Measurements from ENCODE around the gene GATA6. TPM values are rescaled to one million over a fixed set of nuclear protein-coding genes. Genes with fewer than 3 reads are reported as not detected.

Gene GATA6
- not detected for total RNA-seq
- total RNA-seq: 0.38 to 0.93 reads per million in 2 donors

DNA sequence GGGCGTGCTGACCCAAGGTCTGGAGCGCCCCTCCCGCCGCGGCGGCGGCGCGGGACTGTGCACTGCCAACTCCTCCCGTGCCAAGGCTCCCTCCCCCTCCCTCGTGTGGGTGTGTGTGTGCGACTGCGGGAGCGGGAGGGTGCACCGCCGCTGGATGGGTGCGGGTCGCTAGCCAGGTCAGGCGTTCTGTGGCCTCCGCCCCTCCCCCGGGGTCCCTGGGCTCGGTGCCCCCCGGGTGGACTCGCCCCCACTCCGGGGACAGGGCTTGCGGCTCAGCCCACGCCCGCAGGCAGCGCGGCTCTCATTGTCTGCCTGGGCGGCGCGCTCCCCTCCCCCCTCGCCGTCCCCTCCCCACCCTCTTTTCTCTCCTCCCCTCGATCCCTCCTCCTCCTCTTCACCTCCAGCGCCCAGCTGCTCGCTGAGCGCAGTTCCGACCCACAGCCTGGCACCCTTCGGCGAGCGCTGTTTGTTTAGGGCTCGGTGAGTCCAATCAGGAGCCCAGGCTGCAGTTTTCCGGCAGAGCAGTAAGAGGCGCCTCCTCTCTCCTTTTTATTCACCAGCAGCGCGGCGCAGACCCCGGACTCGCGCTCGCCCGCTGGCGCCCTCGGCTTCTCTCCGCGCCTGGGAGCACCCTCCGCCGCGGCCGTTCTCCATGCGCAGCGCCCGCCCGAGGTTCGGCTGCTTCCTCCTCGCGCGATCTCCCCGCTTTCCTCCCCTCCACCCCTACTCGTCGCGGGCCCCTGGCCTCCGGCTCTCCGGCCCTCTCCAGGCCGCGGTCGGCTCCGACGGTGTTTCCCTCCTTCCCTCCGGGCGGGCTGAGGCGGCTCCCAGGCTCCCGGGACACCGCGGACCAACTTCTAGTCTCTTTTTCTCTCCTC lies at the start of gene GATA6:
TSS of gene GATA6 (plus strand) at position 579 of the 878 bp plus-strand sequence. CDS start 1,556 bp downstream, outside the sequence.
- DNase-seq: no peak

DNA sequence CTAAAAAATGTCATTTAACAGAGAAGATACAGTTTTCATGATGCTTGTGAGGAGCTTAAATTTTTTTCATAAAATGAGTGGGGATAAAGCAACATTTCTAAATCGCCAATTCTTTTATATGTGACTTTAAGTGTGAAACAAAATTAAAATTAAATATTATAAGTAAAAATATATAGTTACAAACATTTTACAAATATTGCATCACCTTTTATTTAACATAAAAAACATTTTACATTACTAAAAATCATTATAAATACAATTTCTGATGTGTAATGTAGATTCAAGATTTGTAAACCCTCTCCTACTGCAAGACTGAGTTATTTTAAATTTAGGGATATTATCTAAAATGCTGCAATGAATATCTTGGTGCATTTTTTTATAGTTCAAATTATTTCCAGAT lies 44.4 kb upstream of the GATA6 start:
- no peaks in the 10 kb centered on the region for H3K9me3 ChIP-seq (ENCODE audit: control insufficient read depth, low read length, poor library complexity, severe bottlenecking)
- no peaks in the 10 kb centered on the region for H3K4me1 Mint-ChIP-seq
- H3K27ac Mint-ChIP-seq: no peak overlapping the region
- no peak overlapping the region for H3K4me3 Mint-ChIP-seq
- H3K27me3 Mint-ChIP-seq: peaks cover 5% of the 10 kb centered on the region
- no peak for DNase-seq
- no peak for ATAC-seq
- no peaks in the 10 kb centered on the region for H3K36me3 Mint-ChIP-seq (ENCODE audit: low read depth)

More for the DNA sequence above, at the start of gene GATA6:
- Mint-ChIP-seq H3K4me3 (peak within 1 kb of the TSS; percentile 87), H3K36me3 (ENCODE audit: low read depth) (peaks cover 6% of the 10 kb centered on the region), H3K4me1 (peaks cover 6% of the 10 kb centered on the region), H3K27ac (no peak within 1 kb of the TSS), H3K27me3 (peaks cover 54% of the 10 kb centered on the region)
- no peaks in the 10 kb centered on the region for H3K9me3 ChIP-seq (ENCODE audit: control insufficient read depth, low read length, poor library complexity, severe bottlenecking)
- ATAC-seq: peak; percentile 40

DNA sequence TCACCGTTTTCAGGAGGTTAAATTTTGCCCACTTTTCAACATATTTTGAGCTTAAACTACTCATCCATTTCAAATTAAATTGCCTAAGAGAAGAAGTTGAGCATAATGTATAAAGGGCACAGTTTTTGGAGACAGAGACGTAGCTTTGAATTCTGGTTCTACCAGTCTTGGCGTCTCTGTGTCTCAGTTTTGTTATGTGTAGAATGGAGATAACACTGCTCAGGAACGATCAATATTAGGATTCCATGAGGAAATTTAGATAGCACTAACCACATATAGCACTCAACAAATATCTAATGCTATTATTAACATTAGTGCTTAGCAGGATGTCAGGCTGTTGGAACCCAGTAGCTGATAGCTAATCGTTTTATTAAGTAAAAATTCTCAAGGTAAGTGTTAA lies 40.4 kb upstream of the GATA6 start:
- no peaks in the 10 kb centered on the region for H3K36me3 Mint-ChIP-seq (ENCODE audit: low read depth)
- ATAC-seq (no peak), DNase-seq (no peak)
- no peaks in the 10 kb centered on the region for H3K4me1 Mint-ChIP-seq
- H3K27me3 Mint-ChIP-seq: no peaks in the 10 kb centered on the region
- H3K4me3 Mint-ChIP-seq: no peak overlapping the region
- H3K27ac Mint-ChIP-seq: no peak overlapping the region
- no peaks in the 10 kb centered on the region for H3K9me3 ChIP-seq (ENCODE audit: control insufficient read depth, low read length, poor library complexity, severe bottlenecking)

DNA sequence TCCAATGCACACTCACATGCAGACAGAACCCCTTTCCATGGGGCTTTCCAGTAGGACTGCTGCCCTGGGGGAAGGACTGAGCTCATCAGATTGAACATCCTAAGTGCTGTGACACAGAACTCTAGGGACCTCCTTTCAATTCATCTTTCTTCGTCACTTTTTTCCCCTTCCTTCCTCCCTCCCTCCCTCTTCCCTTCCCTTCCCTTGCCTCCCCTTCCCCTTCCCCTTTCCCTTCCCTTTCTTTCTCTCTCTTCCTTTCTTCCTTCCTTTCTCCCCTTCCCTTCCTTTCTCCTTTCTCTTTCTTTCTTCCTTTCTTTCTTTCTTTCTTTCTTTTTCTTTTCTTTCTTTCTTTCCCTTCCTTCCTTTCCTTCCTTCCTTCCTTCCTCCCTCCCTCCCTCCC lies 39.6 kb upstream of the GATA6 start:
- H3K4me1 Mint-ChIP-seq: no peaks in the 10 kb centered on the region
- ATAC-seq: no peak
- H3K36me3 Mint-ChIP-seq (ENCODE audit: low read depth): no peaks in the 10 kb centered on the region
- H3K27me3 Mint-ChIP-seq: no peaks in the 10 kb centered on the region
- H3K4me3 Mint-ChIP-seq: no peak overlapping the region
- no peaks in the 10 kb centered on the region for H3K9me3 ChIP-seq (ENCODE audit: control insufficient read depth, low read length, poor library complexity, severe bottlenecking)
- no peak overlapping the region for H3K27ac Mint-ChIP-seq
- DNase-seq: no peak

DNA sequence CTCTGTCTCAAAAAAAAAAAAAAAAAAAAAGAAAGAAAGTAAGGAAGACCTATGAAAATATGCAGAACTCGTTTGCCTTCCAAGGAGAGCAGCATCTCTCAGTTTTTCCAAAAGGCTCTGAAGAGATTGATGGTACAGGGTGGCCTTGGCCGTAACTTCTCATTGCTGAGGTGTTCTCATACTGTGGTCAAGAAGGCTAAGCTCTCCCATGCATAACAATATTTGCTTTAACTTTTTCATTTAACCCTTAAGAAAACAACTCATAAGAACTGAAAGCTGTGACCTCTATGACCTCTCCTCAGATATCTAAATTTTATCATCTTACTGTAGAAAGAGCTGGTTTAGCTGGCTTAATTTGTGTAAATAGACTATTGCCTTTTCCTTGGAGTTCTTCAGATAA lies 37.1 kb upstream of the GATA6 start:
- DNase-seq (no peak), ATAC-seq (no peak)
- Mint-ChIP-seq H3K36me3 (ENCODE audit: low read depth) (no peaks in the 10 kb centered on the region), H3K4me1 (no peaks in the 10 kb centered on the region), H3K4me3 (no peak overlapping the region), H3K27me3 (no peaks in the 10 kb centered on the region), H3K27ac (no peak overlapping the region)
- no peaks in the 10 kb centered on the region for H3K9me3 ChIP-seq (ENCODE audit: control insufficient read depth, low read length, poor library complexity, severe bottlenecking)

DNA sequence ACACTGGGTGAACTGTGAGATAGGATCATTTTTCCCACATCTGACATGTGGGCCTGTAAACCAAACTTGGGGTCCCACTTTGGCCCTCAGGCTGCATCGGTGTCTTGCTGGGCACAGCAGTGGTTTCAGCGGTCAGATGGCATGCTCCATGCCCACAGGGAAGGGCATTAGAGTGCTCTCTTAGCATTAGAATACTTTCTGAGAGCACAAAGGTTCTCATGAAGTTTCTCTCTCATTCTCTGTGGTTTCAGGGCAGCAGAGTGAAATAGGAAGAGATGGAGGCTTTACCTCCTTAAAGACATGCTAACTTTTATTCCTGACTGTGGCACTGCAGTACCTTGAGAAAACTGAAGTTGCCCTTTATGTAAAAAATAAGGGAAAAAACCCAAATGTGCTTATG lies 36.6 kb upstream of the GATA6 start:
- Mint-ChIP-seq H3K27me3 (no peaks in the 10 kb centered on the region), H3K36me3 (ENCODE audit: low read depth) (no peaks in the 10 kb centered on the region), H3K4me1 (no peaks in the 10 kb centered on the region), H3K4me3 (no peak overlapping the region), H3K27ac (no peak overlapping the region)
- ATAC-seq (no peak), DNase-seq (no peak)
- H3K9me3 ChIP-seq (ENCODE audit: control insufficient read depth, low read length, poor library complexity, severe bottlenecking): no peaks in the 10 kb centered on the region

DNA sequence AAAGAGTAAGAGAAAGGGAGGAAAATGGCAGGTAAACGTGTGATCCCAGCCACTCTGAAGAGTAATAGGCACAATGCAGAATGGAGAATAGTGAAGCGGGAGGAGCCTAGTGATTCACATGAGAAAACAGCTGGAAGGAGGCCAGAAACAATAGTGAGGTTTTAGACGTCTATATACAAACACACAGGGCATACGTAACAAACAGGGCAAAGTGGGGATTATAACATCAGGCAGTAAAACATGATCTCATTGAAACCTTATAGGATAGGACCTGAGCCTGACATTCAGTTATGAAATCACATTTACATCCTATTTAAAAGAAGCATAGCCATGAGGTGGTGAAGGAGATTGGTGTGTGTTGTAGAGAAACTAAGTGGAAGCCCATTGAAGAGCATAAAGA lies 33.0 kb upstream of the GATA6 start:
- ATAC-seq (no peak), DNase-seq (no peak)
- Mint-ChIP-seq H3K27ac (no peak overlapping the region), H3K4me3 (no peak overlapping the region), H3K27me3 (no peaks in the 10 kb centered on the region), H3K36me3 (ENCODE audit: low read depth) (no peaks in the 10 kb centered on the region), H3K4me1 (no peaks in the 10 kb centered on the region)
- no peaks in the 10 kb centered on the region for H3K9me3 ChIP-seq (ENCODE audit: control insufficient read depth, low read length, poor library complexity, severe bottlenecking)

DNA sequence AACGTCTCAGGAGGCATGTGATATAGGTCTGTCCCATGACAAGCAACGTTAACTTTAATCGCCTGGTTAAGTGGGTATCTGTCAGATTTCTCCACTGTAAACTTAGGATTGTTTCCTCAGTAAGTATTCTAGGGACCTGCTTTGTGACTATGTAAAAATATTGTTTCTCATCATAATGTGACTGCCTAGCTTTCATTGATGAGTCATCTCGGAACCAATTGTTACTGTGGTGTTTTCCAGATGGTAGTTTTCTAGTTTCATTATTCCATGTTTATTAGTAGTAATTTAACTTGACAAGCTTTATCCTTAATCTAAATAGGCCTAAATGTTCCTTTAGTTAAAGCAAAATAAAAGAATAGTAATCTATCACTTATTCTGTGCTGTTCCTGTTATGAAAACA lies 28.2 kb upstream of the GATA6 start:
- ATAC-seq (no peak), DNase-seq (no peak)
- H3K9me3 ChIP-seq (ENCODE audit: control insufficient read depth, low read length, poor library complexity, severe bottlenecking): no peaks in the 10 kb centered on the region
- no peak overlapping the region for H3K27ac Mint-ChIP-seq
- no peak overlapping the region for H3K4me3 Mint-ChIP-seq
- no peaks in the 10 kb centered on the region for H3K36me3 Mint-ChIP-seq (ENCODE audit: low read depth)
- no peaks in the 10 kb centered on the region for H3K27me3 Mint-ChIP-seq
- no peaks in the 10 kb centered on the region for H3K4me1 Mint-ChIP-seq

DNA sequence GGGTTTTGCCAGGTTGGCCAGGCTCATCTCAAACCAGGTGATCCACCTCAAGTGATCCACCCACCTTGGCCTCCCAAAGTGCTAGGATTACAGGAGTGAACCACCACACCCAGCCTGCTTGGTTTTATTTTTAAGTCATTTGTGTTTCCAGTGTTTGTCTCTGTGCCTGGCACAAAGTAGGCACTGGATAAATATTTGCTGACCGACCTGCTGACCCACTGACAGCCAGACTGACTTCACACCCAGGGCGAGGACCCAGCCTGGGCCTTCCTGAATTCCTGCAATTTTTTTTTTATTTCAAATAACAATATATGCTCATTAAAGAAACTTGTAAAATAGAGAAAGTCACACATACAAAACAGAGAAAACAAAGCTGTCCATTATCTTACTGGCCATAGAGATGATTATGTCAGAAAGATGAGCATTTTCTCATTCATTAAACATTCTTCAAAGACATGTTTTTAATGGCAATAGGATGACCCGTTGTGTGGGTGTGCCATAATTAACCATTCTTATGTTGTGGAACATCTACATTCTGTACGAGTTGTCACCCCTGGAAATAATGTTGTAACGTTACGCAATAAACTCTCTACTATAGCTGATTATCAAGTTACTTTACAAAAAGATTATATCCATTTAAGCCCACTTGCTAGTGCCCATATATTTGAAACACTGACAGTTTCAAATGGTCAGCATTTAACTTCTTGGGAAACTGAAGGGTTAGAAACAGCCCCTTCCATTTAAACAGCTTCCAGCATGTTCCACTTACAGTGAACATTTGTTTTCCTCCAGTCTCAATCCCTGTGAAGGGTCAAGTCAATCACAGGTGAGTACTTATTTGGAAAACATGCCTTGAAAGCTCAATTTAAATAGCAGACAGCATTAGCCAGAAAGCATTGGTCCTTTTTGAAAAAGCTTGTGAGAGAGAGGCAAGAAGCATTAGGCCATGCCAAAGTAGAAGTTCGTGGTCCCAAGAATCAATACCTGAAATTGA lies 25.7 kb upstream of the GATA6 start:
- Mint-ChIP-seq H3K4me1 (no peaks in the 10 kb centered on the region), H3K36me3 (ENCODE audit: low read depth) (no peaks in the 10 kb centered on the region), H3K27ac (no peak overlapping the region), H3K27me3 (no peaks in the 10 kb centered on the region), H3K4me3 (no peak overlapping the region)
- H3K9me3 ChIP-seq (ENCODE audit: control insufficient read depth, low read length, poor library complexity, severe bottlenecking): no peaks in the 10 kb centered on the region
- ATAC-seq (no peak), DNase-seq (no peak)

DNA sequence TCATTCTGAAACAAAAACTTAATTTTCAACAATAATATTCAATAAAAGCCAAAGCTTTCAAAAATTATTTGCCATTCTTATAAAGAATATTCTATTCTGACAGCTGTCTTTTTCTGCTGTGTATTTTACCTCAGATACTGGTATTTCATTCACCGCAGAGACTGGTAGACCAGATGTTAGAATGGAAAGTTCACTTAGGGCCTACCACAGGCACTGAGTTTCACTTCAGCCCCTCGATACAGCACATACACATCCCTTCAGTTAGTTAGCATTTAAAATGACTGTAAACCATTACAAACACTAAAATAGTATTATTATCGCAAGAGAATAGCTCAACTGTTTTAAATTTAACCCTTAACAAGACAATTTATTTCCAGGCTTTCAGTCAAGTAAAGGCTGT lies 24.2 kb upstream of the GATA6 start:
- Mint-ChIP-seq H3K27ac (no peak overlapping the region), H3K36me3 (ENCODE audit: low read depth) (no peaks in the 10 kb centered on the region), H3K27me3 (no peaks in the 10 kb centered on the region), H3K4me3 (no peak overlapping the region), H3K4me1 (no peaks in the 10 kb centered on the region)
- ATAC-seq: no peak
- no peaks in the 10 kb centered on the region for H3K9me3 ChIP-seq (ENCODE audit: control insufficient read depth, low read length, poor library complexity, severe bottlenecking)
- DNase-seq: no peak

DNA sequence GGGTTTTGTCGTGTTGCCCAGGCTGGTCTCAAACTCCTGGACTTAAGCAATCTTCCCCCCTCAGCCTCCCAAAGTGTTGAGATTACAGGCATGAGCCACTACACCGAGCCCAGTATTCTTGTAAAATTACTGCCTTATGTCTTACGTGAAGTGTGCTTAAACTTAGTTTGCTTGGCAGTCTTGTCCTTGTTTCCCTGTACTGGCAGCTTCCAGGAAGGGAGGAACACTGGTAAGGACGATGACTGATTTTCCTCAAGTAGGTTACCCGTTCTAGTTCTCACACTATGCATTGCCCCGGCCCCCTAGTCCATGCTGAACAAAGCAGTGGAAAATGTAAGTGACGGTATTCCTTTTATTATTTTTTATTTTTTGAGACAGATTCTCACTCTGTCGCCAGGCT lies 19.7 kb upstream of the GATA6 start:
- H3K4me1 Mint-ChIP-seq: no peaks in the 10 kb centered on the region

DNA sequence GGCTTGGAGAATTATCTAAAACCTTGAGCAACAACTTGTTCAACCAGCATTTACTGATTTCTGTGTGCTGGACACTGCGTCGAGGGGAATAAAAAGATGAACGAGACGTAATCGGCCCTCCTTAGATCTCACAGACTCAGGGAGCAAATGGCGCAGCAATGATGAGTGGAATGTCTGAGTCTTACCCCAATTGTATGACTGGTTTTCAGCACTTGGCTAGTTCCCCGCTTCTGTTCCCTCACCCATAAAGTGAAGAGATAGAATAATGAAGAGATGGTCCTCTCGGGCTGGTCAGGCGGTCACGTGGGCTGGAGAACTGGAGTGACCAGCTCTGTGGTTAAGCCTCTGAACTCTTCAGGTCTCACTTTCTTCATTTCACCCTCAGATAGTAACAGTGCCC lies 17.3 kb upstream of the GATA6 start:
- Mint-ChIP-seq H3K36me3 (ENCODE audit: low read depth) (no peaks in the 10 kb centered on the region), H3K4me3 (no peak overlapping the region)

More for the DNA sequence above, 19.7 kb upstream of the GATA6 start:
- ATAC-seq (no peak), DNase-seq (no peak)
- Mint-ChIP-seq H3K4me3 (no peak overlapping the region), H3K27me3 (no peaks in the 10 kb centered on the region), H3K27ac (no peak overlapping the region), H3K36me3 (ENCODE audit: low read depth) (no peaks in the 10 kb centered on the region)
- no peaks in the 10 kb centered on the region for H3K9me3 ChIP-seq (ENCODE audit: control insufficient read depth, low read length, poor library complexity, severe bottlenecking)

DNA sequence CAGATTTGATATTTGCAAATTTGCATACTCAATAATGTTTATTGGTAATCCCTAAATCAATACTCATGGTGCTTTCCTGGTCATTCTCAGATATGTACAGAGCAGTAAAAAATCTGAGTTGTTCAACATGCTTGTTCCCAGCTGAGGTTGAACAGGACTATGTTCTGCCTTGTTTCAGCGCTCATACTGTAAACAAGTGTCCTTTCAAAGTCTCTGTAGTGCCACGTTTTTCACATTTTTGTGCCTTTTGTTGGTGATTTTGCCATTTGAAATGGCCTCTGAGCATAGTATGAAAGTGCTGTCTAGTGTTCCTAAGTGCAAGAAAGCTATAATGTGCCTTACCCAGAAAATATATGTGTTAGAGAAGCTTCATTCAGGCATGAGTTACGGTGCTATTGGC lies 16.0 kb upstream of the GATA6 start:
- peaks cover 7% of the 10 kb centered on the region for H3K27me3 Mint-ChIP-seq
- DNase-seq: no peak
- no peak overlapping the region for H3K27ac Mint-ChIP-seq
- H3K4me1 Mint-ChIP-seq: no peaks in the 10 kb centered on the region
- H3K9me3 ChIP-seq (ENCODE audit: control insufficient read depth, low read length, poor library complexity, severe bottlenecking): no peaks in the 10 kb centered on the region
- H3K36me3 Mint-ChIP-seq (ENCODE audit: low read depth): no peaks in the 10 kb centered on the region
- ATAC-seq: no peak
- no peak overlapping the region for H3K4me3 Mint-ChIP-seq

More for the DNA sequence above, 17.3 kb upstream of the GATA6 start:
- no peak overlapping the region for H3K27ac Mint-ChIP-seq
- DNase-seq: no peak
- no peaks in the 10 kb centered on the region for H3K4me1 Mint-ChIP-seq
- ATAC-seq: no peak
- H3K27me3 Mint-ChIP-seq: peaks cover 2% of the 10 kb centered on the region
- H3K9me3 ChIP-seq (ENCODE audit: control insufficient read depth, low read length, poor library complexity, severe bottlenecking): no peaks in the 10 kb centered on the region

Measured in T-helper 17 cell (primary cell).